ENCODE measurements around the gene TBC1D22A.

DNA sequence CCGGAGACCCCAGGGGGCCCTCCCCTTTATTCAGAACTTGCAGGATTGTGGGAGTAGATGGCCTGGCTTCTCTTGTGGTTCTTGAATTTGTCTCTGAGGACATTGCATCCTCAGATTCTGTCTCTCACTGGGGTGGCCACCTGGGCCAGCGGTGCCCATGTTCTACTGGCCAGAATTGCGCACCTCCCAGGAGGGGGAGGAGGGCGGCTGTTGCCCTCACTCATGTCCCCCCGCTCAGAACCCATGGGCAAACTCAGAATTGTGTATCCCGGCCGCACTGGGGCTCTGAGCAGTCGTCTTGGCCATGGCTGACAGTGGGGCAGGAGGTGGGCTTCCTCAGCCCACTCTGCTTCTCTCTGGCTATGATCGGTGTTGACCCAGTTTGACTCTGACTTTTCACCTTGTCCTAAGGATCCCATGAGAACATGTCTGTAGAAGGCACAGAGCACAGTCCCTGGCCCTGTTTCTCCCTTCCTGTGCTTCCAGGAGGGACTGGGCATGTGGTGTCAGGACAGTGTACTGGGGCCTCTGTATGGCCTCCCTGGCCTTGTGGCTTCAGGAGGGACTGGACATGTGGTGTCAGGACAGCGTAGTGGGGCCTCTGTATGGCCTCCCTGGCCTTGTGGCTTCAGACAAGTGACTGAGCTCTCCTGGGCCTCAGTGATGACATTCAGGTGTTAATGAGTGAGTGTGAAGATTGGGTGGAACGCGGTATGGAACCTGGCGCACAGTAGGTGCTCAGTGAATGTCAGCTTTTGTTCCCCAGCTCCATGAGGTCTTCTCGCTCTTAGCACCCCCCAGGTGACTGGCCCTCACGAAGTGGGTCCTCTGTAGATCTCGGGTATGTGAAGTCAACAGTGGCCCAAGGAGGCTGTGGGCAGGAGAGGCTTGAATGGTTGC lies 99.3 kb downstream of the TBC1D22A start:
- TF ChIP-seq POLR2A (IDR thresholded peaks at IDR 0.05): no peak
- TF ChIP-seq, protein P1, sequence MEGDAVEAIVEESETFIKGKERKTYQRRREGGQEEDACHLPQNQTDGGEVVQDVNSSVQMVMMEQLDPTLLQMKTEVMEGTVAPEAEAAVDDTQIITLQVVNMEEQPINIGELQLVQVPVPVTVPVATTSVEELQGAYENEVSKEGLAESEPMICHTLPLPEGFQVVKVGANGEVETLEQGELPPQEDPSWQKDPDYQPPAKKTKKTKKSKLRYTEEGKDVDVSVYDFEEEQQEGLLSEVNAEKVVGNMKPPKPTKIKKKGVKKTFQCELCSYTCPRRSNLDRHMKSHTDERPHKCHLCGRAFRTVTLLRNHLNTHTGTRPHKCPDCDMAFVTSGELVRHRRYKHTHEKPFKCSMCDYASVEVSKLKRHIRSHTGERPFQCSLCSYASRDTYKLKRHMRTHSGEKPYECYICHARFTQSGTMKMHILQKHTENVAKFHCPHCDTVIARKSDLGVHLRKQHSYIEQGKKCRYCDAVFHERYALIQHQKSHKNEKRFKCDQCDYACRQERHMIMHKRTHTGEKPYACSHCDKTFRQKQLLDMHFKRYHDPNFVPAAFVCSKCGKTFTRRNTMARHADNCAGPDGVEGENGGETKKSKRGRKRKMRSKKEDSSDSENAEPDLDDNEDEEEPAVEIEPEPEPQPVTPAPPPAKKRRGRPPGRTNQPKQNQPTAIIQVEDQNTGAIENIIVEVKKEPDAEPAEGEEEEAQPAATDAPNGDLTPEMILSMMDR (IDR thresholded peaks at IDR 0.05): no peak

Measured in heart left ventricle (tissue), 13 donors.